Right lobe of liver (tissue), 4 donors: ENCODE measurements around the gene GGNBP2.

ENCODE experiments used
- CTCF ChIP-seq, 4 donors: fragments of 200-600 bp in 3 of 4; fragments of 450-650 bp in 1 of 4; IDR thresholded peaks; one replicate each; pipeline versions ENCODE4 v1.5.1 to v1.8.0; 2016 to 2022; ENCODE audit warnings: antibody characterized with exemption in 4 of 4, mild to moderate bottlenecking in 2 of 4
- POLR2A ChIP-seq: fragments of 450-650 bp; IDR thresholded peaks from one replicate; pipeline ENCODE4 v1.6.1; 2017; ENCODE audit warnings: antibody characterized with exemption, mild to moderate bottlenecking
- donor health status: DM: no; HTN: no; CAD: no.
- donor health status: DM: no; HTN: no; CAD: no.
- donor health status: DM: no; HTN: yes; CAD: no.

- no peak for TF ChIP-seq POLR2A
- TF ChIP-seq CTCF (IDR thresholded peaks at IDR 0.05) = no peak
Observed at GRCh38 chr17:36602030-36602748, 57.5 kb downstream of the GGNBP2 start.
